ENCODE measurements around the gene B4GALT6.

Gene B4GALT6

DNA sequence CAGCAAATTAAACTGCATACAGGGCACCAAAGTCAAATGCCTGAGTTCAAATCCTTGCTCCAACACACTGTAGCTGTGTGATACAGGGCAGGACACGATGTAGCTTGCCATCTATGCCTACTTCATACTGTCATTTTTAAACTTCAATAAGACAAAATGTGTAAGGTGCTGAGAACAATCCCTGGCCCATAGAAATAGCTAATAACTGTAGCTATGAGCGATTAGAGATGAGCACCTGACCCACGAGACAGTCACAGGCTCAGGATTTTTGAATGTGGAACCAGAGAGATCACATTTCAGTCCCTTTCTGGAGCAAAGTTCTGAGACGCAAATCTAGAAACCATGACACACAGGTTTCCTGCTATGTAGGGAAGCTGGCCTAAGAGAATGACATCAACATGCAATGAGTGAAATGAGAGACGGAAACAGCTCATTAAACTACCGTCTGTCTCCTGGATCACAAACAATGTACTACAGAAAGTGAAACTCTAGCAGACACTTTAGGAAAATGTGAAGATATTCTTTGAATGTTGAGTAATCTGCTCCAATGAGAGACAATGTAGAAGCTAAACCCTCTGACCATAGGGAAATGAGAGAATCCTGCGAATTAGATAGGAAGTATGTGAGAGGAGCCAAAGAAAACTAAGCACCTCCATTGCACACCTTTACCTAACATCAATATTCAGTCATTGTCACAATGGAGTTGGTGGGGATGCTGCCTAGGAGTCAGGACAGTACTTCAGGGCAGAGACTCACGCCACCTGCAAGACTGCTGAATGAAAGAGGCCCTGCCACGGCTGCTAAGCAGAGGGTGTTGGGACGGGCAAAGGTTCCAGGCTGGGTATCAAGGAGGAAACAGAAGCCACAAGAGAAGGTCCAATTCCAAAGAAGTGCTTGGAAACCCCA lies 25.5 kb downstream of the B4GALT6 start:
- DNase-seq: no peak

DNA sequence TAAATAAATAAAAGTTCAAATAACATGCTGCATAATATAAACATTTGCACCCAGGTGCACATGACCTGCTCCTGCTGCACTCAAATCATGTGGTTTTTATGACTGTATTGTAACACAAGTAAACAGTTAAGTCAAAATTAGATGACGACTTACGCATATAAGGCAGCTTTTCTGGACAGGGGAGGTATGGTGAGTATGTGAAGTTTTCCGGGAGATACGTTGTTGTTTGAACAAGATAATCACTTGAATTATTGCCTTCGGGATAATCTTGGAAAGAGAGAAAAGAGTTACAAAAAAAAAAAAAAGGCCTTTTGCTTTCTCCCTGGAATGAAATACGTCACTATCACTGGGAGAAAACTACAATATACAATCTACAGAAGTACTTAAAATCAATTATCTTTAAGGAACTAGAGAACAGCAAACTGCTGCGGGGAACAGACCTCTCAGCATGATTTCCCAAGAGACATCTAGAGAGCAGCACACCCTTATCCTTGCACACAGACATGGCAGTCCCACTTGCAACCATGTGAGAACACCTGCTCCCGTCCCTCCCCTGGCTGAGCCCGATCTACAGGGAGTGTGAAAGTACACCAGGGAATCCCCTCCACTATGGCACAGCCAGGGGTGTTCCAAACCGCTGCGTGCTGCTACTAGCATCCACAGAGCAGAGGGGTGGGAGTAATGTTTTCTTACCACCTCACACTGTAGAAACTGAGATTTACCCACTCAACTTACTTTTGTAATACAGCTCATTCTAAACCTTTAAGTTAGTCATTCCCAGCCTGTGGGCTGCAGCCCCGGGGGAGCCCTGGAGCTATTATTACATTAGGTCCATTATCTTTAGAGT lies 26.3 kb downstream of the B4GALT6 start:
- DNase-seq: no peak

DNA sequence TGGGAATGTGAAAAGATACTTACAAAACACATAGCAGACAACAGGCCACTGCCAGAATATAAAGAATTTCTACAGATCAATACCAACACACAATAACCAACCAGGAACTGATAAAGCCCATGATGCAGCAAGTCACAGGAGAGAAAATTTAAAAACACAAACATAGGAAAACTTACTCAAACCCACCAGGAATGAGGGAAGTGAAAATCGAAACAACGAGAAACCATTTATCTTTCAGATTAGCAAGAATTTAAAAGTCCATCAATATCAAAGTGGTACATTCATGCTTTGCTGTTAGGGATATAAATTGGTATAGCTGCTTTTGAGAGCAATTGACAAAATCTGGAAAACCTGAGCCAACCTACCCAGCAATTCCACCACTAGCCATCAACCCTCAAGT lies 27.6 kb downstream of the B4GALT6 start:
- no peak for DNase-seq

DNA sequence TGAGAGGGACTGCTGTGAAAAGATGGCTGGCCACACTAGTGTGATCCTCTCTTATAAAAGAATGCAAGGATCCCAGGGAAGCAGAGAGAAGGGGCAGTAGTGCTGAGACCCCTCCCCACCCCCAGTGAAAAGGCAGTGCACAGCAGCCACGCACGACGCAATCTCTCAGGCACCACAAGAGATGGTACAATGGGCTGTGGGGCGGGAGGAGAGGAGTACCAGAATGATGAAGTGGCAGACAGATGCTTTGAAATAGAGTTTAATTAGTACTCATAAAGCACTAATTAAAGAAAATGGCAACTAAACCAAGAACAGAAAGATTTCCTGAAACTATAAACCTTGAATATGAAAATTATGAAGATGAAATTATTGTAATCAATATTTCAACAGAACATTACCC lies 29.0 kb downstream of the B4GALT6 start:
- DNase-seq: no peak

DNA sequence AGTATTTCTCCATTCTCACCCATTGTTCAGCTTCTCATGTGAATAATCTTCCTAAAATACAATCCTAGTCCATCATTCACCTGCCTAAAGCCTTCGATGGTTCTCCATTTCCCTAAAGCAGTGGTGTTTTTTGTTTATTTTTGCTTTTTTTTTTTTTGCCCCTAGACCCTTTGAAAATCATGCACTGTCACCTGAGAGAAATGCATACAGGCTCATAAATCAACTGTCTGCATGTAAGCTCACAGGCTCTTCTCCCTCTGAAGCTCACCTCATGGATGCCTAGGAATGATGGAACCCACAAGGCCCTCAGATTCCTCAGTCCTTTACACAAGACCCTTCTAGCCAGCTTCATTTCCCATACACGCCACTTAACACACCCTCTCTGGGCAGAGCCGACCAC lies 31.5 kb downstream of the B4GALT6 start:
- DNase-seq: no peak

DNA sequence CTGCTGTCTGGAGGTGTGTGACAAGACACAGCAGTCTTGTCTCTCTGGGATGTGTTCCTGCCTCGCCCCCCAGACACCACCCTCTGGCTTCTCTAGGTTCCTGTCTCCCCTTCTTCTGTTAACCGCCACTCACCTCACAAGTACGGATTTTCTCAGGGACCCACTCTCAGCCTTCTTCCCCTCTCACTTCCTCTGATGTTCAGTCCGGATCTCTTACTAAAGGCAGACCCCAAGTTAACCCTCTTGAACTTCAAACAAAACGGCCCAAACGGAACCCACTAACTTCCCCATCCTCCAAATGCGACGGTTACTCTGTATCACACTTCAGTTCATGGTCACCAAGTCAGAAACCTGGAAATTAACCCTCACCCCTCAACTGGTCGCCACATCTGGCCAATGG lies 32.0 kb downstream of the B4GALT6 start:
- no peak for DNase-seq

DNA sequence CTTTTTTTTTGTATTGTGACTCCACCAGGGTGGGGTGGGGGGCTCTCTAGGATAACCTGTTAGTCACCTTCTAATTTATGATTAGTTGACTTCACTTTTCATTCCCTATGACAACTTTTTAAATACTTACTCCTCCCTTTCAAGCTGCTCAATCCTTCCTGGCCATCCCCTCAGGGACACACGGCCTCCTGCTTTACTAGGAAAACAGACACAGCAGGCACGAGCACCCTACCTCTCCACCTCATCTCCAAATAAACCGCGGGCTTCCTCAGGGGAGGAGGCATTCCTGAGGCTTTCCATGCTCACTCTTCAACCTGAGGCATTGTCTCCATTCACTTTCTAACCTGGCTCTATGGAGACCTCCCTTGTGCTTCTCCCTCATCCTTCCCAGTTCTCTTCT lies 33.0 kb downstream of the B4GALT6 start:
- no peak for DNase-seq

DNA sequence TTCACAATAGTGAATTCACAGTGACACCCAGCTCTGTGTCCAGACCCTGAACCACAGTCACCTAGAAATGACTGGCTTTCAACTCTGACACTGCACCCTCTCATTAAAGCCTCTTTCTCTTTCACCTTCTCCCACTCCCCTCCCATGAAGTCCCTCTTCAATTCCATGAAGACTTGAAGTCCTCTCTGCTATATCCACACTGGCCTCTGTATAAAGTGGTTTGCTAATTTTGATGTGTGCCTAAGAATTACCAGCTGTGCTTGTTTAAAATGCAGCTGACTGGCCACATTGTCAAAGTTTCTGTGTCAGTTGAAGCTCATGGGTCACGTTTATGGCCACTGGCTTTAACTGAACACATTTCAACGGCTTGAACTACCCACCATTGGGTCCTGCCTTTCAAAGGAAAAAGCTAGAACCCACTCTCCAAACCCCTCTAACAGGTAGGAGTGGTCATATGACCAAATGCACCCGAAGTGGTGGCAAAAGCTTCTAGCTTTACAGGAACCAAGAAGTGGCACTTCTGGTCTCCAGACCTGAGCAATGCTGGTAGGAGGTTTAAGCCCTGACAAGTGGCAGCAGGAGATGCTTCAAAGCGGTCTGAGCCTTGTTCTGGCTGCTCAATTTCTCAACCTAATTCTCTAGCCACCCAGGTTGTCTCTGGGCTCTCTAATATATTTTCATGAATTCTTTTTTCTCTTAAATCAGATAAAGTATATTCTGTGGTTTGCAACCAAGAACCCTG lies 34.2 kb downstream of the B4GALT6 start:
- DNase-seq: no peak

DNA sequence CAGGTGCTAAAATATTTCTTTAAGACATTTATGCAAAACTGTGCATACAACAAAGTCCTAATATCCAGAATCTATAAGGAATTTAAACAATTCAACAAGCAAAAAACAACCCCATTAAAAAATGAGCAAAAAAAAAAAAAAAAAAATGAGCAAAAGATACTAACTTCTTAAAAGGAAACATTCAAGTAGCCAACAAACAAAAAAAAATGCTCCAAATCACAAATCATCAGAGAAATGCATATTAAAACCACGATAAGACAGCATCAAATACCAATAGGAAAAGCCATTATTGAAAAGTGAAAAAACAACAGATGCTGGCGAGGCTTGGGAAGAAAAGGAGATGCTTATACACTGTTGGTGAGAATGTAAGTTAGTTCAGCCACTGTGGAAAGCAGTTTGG lies 34.9 kb downstream of the B4GALT6 start:
- DNase-seq: no peak

DNA sequence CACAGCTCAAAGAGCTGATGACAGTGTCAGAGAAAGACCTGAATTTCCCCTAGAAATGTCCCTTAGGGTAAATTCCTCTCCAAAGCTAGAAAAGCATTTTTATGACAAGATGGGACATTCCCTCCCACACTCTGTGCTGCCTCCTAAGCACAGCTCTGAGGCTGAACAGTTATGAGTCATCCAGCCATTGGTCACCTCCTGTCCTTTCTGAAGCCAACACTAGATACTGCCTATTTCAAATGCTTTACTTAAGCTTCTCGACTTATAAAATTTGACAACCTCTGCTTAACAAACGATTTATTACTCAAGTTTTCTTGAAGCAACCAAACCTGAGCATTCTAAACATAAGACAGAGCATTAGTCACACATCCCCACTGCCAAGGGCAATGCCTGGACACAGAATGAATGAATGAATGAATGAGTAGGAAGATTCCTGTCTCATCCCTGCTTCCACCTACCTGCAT lies 35.4 kb downstream of the B4GALT6 start:
- no peak for DNase-seq

DNA sequence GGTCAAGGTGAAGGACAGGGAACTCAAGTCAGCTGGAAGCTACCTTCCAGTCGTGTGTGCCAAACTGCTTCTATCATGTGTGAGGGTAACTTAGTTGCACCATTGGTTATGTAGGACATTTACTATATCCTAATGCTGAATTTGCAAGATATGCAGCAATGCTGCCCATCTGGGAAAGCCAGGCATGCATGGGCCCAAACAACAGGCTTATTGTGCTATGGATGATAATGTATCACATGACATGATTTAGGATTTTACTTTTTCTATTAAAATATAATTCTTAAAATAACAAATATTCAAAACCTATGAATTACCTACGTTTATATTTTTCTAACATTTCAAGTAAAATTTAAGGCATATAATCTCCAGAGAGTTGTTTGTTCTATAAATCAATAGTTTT lies 35.9 kb downstream of the B4GALT6 start:
- no peak for DNase-seq

DNA sequence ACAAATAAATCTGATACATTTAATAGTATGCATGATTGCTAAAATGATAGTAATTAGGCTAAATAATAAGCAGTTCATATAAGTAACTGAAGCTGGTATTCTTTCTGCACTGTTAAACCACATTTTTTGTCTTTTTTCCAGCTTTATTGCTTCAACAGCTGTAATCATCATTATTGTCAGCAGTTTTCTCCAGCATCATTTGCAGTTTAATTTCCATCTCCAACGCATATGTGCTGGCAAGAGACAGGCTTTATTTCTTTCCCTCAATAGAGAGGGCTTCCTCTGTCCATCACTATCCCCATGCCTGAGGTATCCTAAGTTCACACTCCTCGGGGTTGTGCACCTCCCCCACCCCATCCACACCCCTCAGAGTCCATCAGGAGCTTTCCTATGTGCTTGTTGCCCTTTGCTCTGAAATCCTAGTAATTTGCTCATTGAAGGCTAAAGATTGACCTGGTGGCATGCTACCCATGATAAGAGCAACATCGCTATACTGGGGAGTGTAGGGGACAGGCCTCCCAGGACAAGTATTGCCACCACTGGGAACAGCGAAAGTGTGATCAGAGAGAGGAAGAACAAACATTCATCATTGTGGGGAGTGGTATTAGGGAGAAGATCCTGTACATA lies 37.1 kb downstream of the B4GALT6 start:
- DNase-seq: no peak

DNA sequence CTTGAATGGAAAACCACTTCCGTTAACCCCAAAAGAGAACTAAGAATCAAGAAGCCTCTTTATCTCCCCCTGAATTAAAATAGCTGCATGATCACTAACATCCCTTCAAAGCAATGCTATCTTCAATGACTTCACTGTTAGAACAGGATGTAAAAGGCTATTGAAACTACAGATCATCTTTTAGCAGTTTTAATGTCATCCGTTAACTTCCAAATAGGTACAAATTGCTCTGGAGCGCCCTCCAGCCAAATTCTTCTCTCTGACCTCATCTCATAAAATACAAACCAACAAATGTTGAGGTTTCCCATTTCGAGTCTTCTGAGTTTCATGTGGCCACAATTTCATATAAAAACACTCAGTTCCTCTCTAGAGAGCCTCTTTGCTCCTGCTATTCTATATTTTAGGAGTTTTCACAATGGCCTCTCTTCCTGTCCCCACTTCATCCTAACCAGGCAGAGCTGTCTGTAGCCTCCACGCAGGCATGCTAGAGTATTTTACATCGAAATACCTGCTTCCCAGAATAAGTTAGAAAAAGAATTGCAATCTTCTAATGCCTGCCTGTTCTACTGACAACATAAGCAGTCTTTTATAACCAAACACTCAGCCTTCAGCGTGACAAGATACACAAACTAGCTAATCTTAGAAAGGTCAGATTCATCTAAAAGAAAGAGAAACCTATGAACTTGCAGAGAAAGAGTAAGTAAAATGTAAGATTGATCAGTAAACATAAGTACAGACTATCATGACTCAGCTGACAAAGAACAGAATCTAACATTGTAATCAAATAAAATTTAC lies 37.9 kb downstream of the B4GALT6 start:
- no peak for DNase-seq

DNA sequence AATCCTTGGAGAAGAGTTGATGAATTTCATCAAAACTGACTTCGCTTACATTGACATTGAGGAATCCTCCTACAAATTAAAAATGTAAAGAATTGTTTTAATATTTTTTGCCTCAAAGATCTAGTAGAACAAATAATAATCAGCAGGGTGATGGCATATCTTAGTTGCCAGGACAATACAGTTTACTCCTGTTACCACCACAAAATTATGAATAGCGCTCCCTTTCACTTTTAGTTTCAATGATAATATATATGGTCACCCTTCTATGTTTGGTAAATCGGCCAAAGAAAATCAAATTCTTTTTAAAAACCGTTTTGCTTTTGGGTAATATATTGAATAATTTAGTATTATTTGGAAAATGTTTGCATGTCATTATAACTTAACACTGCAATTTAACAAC lies 39.0 kb downstream of the B4GALT6 start:
- no peak for DNase-seq

DNA sequence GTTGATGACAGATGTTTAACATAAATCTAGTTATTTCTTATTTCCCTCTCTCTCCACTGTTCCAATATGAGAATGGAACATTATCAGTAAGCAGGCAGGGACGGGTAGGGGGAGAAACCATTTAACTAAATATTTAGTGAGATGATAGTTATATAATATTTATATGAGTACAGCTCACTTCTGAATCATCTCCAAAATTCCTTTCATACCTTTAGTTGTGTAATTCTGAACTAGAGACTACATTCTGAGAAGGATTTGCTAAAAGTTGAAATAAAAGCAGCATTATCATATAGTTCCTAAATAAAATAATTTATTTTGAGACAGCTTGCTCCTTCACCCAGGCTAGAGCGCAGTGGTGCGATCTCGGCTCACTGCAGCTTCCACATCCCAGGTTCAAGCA lies 41.4 kb downstream of the B4GALT6 start:
- no peak for DNase-seq

DNA sequence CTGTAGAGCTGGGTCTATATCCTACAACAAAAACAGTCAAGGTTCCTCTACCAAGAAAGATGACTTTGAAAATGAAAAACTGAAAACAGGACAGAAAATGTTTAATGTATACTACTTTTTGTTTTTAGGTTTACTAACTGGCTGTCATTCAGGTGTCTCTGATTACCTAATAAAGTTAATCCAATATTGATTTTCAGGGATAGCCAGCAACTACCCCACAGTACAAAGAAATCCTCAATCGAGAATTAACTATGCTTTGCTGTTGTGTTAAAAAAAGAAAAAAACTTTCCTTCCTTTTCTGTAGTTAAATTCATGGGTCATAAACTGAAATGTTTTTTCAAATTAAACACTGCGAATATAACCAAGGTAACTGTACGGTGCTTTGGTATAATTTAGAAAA lies 46.9 kb downstream of the B4GALT6 start:
- DNase-seq: no peak

DNA sequence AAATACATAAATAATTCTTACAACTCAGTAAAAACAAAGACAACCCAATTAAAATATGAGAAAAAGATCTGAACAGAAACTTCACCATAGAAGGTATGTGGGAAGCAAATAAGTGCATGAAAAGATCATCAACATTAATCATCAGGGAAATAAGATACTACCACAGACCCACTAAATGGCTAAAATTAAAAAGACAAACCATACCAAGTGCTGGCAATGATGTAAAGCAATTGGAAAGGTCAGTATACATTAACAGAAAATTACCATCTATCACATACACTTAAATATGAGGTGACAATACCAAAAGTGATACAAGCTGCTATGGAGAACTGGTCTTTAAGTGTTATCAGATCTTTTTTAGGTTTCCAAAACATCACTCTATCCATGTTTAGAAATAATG lies 48.0 kb downstream of the B4GALT6 start:
- no peak for DNase-seq

DNA sequence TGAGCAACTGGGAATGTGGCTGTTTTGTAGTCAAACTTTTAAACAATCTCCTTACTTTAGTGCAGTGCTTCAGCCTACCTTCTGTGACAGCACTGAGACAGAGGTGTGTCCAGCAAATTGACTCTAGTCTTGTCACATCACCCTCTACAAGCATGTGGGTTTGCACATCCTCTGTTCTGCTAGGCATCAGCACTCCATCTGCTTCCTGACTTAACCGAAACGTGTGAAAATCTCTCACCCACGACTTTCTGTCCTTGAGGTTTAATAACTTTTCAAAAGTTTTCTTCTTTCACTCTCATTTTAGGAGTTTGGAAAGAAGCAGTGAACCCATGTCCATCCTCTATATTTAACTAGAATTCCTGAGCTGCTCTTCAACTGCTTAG lies 50.1 kb downstream of the B4GALT6 start:
- DNase-seq: no peak

DNA sequence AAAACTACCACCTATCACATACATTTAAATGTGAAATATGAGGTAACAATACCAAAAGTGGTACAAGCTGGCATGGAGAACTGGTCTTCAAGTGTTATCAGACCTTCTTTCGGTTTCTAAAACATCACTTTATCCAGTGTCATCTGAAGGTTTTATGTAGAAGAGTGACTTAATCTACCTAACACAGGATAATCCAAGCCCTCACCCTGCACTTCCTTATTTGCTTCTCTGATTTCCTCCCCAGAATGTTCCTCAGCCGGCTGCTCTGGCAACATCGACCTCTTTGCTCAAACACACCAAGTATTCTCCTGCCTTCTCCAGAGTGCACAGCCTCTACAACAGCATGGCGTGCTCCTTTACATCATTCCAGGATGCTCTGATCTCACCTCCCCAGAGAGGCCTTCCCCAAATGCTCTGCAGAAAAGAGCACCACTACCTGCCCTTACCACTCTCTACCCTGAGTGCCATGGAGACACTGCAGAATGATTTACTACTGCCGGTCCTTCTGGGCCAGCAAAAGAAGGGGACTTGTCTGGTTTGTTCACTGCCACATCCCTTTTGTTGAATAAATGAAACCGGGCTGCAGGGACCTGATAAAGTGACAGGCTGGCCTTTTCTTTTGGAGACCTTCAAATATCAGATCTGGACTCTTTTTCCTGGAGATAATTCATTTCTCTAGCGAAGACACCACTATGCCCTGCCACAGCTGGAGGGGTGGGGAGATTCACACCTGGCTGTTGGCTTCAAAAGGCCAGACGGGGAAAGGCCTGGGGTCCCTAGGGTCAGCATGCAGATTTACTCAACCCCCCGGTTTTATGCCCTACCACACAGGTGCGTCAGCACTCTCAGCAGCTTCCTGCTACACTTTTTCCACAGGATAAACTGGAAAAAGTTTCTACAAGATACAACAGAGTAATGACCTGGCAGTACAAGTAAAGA lies 50.7 kb downstream of the B4GALT6 start:
- DNase-seq: no peak

DNA sequence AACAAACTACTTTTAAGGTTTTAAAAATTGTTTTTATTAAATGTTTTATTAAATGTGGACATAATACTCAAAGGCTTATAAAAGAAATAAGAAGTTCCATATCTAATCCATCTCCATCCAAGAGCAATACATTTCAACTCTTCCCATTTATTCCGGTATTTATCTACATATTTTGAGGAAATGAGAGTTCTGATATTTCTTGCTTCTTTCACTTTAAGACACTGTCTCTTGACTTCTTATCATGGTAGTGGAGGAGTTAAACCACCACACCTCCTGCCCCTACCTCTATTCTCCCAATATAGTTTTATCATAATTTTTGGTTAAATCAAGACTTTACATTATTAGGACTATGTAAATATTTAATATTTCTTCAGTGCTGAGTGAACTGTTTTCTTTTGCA lies 52.0 kb downstream of the B4GALT6 start:
- DNase-seq: no peak

DNA sequence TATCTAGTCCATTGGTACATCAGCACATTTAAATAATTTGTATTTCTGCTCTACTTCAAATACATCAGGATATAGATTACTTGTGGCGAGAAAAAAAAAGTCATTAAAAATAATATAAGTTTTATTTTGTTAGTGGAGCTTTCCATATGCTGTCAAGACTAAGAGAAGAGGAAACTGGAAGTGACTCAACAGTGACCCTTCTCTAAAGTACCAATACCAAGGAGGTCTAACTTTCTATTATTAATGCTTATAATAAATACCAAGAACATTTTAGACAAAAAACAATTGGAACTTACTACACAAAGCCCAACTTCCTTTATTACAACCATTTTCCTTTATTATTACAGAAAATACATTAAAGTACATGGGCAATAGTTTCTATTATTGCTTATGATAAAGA lies 52.9 kb downstream of the B4GALT6 start:
- no peak for DNase-seq

Measured in T-helper 9 cell (primary cell).